Prostate gland (tissue), 2 donors: ENCODE data around the gene IFNA13. TPM values are rescaled to one million over a fixed set of nuclear protein-coding genes. Genes with fewer than 3 reads are reported as not detected.
"Not testable (repeated sequence)": the region's sequence is repeated elsewhere in the genome, so short reads cannot be mapped to it uniquely, and the experiment has no call there.

Experiments
- DNase-seq: peaks from one replicate; pipeline ENCODE4 v3.0.0-alpha.2; 2019; ENCODE audit warnings: low spot score
- H3K27ac ChIP-seq, 2 donors: fragments of 200-600 bp; sonication (generic); 2 replicates each; pipeline ENCODE4 v1.5.1; 2017 to 2019
- H3K27me3 ChIP-seq: fragments of 200-600 bp; sonication (generic); replicated peaks from 2 replicates; pipeline ENCODE4 v1.5.1; 2019; ENCODE audit not compliant: insufficient read depth
- H3K36me3 ChIP-seq, 2 donors: fragments of 200-600 bp; sonication (generic); 1 replicate in 1 of 2; 2 replicates in 1 of 2; pipeline versions ENCODE4 v1.5.1 to v1.8.1; 2017 to 2019
- H3K4me1 ChIP-seq: fragments of 200-600 bp; sonication (generic); replicated peaks from 2 replicates; pipeline ENCODE4 v1.5.1; 2019
- H3K4me3 ChIP-seq, 2 donors: fragments of 200-600 bp; sonication (generic); 2 replicates each; pipeline ENCODE4 v1.5.1; 2017 to 2019
- H3K9me3 ChIP-seq: fragments of 200-600 bp; sonication (generic); 2 replicates; pipeline ENCODE4 v1.5.1; 2017
- CTCF ChIP-seq, 4 experiments: fragments of 200-600 bp in 2 of 4; fragments of 450-650 bp in 2 of 4; sonication (generic) in 2 of 4; IDR thresholded peaks; 1 replicate in 3 of 4; 2 replicates in 1 of 4; pipeline ENCODE4 v1.5.1; 2016 to 2019; ENCODE audit warnings: antibody characterized with exemption in 4 of 4, mild to moderate bottlenecking in 2 of 4, moderate library complexity in 2 of 4
- POLR2A ChIP-seq: fragments of 450-650 bp; IDR thresholded peaks from one replicate; pipeline ENCODE4 v1.6.1; 2016; ENCODE audit warnings: antibody characterized with exemption, mild to moderate bottlenecking
- POLR2AphosphoS5 ChIP-seq: sonication (generic); formaldehyde crosslinking; IDR thresholded peaks from one replicate; pipeline ENCODE4 v1.6.1; 2017; ENCODE audit warnings: antibody characterized with exemption
- WGBS: methylation state at CpG from one replicate; pipeline ENCODE4 v1.1.5; 2018; 5-methylcytosine and 5-hydroxymethylcytosine counted together
- intact Hi-C: fragments of 100-400 bp; cut with DNase I; formaldehyde crosslinking; loops from one replicate; pipeline ENCODE4 v1.14.2; 2022
- total RNA-seq, 2 donors: library from RNA; depleted of rRNA; stranded (reverse); fragments of >200 nt; gene quantifications; one replicate each; pipeline ENCODE4 v1.1.0, GENCODE V29; 2016

The IFNA13 gene
- total RNA-seq, 2 donors from 2014 or later, result not detected

- H3K27me3 ChIP-seq, result peaks cover 2% of the 10 kb centered on the region
- H3K9me3 ChIP-seq, result no peaks in the 10 kb centered on the region
- no peaks in the 10 kb centered on the region for H3K36me3 ChIP-seq
- TF ChIP-seq POLR2AphosphoS5, result no peak
- no peak for TF ChIP-seq CTCF (IDR thresholded peaks at IDR 0.05)
- no peak for TF ChIP-seq POLR2A
- WGBS, result 78% methylated on average over 4 of the region's 4 CpGs
- no peak overlapping the region for H3K27ac ChIP-seq
- H3K4me3 ChIP-seq, result no peak overlapping the region
- DNase-seq, result no peak
- H3K4me1 ChIP-seq, result no peaks in the 10 kb centered on the region
- intact Hi-C loops, result no loop called here
These were observed 15.8 kb upstream of the IFNA13 start for GRCh38 chr9:21383627-21384026.

- WGBS, result 53% methylated on average over 5 of the region's 5 CpGs
- Histone ChIP-seq H3K36me3 (no peaks in the 10 kb centered on the region), H3K4me1 (no peaks in the 10 kb centered on the region), H3K27ac (no peak overlapping the region), H3K9me3 (no peaks in the 10 kb centered on the region), H3K27me3 (peaks cover 2% of the 10 kb centered on the region), H3K4me3 (no peak overlapping the region)
- intact Hi-C loops, result no loop called here
- DNase-seq, result no peak
- TF ChIP-seq POLR2AphosphoS5 (no peak), POLR2A (no peak), CTCF (IDR thresholded peaks at IDR 0.05) (no peak)
These were observed 13.8 kb upstream of the IFNA13 start for GRCh38 chr9:21381448-21382339.

GRCh38 chr9:21371467-21371866, 3.6 kb upstream of the IFNA13 start:
- H3K27me3 ChIP-seq, result not testable (repeated sequence)
- 81% methylated on average over 4 of the region's 4 CpGs for WGBS

GRCh38 chr9:21367169-21367568, 688 bp downstream of the IFNA13 start:
- DNase-seq, H3K9me3 ChIP-seq, H3K27me3 ChIP-seq, H3K36me3 ChIP-seq, intact Hi-C loops, H3K4me3 ChIP-seq, H3K27ac ChIP-seq, H3K4me1 ChIP-seq: not testable (repeated sequence)
- 80% methylated on average over 2 of the region's 2 CpGs for WGBS

More at GRCh38 chr9:21371467-21371866, 3.6 kb upstream of the IFNA13 start:
- intact Hi-C loops, H3K4me3 ChIP-seq, H3K27ac ChIP-seq, H3K36me3 ChIP-seq, H3K9me3 ChIP-seq, H3K4me1 ChIP-seq, DNase-seq: not testable (repeated sequence)

- no peak for TF ChIP-seq POLR2AphosphoS5
- TF ChIP-seq POLR2A, result no peak
- no peak for TF ChIP-seq CTCF (IDR thresholded peaks at IDR 0.05)
- H3K4me3 ChIP-seq, result no peak overlapping the region
- H3K4me1 ChIP-seq, result no peaks in the 10 kb centered on the region
- no peaks in the 10 kb centered on the region for H3K9me3 ChIP-seq
- no peaks in the 10 kb centered on the region for H3K27me3 ChIP-seq
- 94% methylated on average over 8 of the region's 8 CpGs for WGBS
- no peak overlapping the region for H3K27ac ChIP-seq
- intact Hi-C loops, result no loop called here
- H3K36me3 ChIP-seq, result no peaks in the 10 kb centered on the region
- no peak for DNase-seq
These were observed 5.6 kb downstream of the IFNA13 start for GRCh38 chr9:21362287-21362686.
